Prostate gland (tissue), 2 donors: ENCODE measurements around the gene PALLD. TPM values are rescaled to one million over a fixed set of nuclear protein-coding genes. Genes with fewer than 3 reads are reported as not detected.

Source experiments
- DNase-seq: peaks from one replicate; pipeline ENCODE4 v3.0.0-alpha.2; 2019; ENCODE audit warnings: low spot score
- H3K27ac ChIP-seq, 2 donors: fragments of 200-600 bp; sonication (generic); 2 replicates each; pipeline ENCODE4 v1.5.1; 2017 to 2019
- H3K27me3 ChIP-seq: fragments of 200-600 bp; sonication (generic); replicated peaks from 2 replicates; pipeline ENCODE4 v1.5.1; 2019; ENCODE audit not compliant: insufficient read depth
- H3K36me3 ChIP-seq, 2 donors: fragments of 200-600 bp; sonication (generic); 1 replicate in 1 of 2; 2 replicates in 1 of 2; pipeline versions ENCODE4 v1.5.1 to v1.8.1; 2017 to 2019
- H3K4me1 ChIP-seq: fragments of 200-600 bp; sonication (generic); replicated peaks from 2 replicates; pipeline ENCODE4 v1.5.1; 2019
- H3K4me3 ChIP-seq, 2 donors: fragments of 200-600 bp; sonication (generic); 2 replicates each; pipeline ENCODE4 v1.5.1; 2017 to 2019
- H3K9me3 ChIP-seq: fragments of 200-600 bp; sonication (generic); 2 replicates; pipeline ENCODE4 v1.5.1; 2017
- POLR2A ChIP-seq: fragments of 450-650 bp; IDR thresholded peaks from one replicate; pipeline ENCODE4 v1.6.1; 2016; ENCODE audit warnings: antibody characterized with exemption, mild to moderate bottlenecking
- POLR2AphosphoS5 ChIP-seq: sonication (generic); formaldehyde crosslinking; IDR thresholded peaks from one replicate; pipeline ENCODE4 v1.6.1; 2017; ENCODE audit warnings: antibody characterized with exemption
- WGBS: methylation state at CpG from one replicate; pipeline ENCODE4 v1.1.5; 2018; 5-methylcytosine and 5-hydroxymethylcytosine counted together
- intact Hi-C: fragments of 100-400 bp; cut with DNase I; formaldehyde crosslinking; loops from one replicate; pipeline ENCODE4 v1.14.2; 2022
- total RNA-seq, 2 donors: library from RNA; depleted of rRNA; stranded (reverse); fragments of >200 nt; gene quantifications; one replicate each; pipeline ENCODE4 v1.1.0, GENCODE V29; 2016
- TF ChIP-seq, protein P1 (sequence below), 4 experiments: fragments of 200-600 bp in 2 of 4; fragments of 450-650 bp in 2 of 4; sonication (generic) in 2 of 4; IDR thresholded peaks; 1 replicate in 3 of 4; 2 replicates in 1 of 4; pipeline ENCODE4 v1.5.1; 2016 to 2019; ENCODE audit warnings: antibody characterized with exemption in 4 of 4, mild to moderate bottlenecking in 2 of 4, moderate library complexity in 2 of 4

The PALLD gene
- total RNA-seq, 2 donors from 2014 or later, result 252 TPM

DNA sequence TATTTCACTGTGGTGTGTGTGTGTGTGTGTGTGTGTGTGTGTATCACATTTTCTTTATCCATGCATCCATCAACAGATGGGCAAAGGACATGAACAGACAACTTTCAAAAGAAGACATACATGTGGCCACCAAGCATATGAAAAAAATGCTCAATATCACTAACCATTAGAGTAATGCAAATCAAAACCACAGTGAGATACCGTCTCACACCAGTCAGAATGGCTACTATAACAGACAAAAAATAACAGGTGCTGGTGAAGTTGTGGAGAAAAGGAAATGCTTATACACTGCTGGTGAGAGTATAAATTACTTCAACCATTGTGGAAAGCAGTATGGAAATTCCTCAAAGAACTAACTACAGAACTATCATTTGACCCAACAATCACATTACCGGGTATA is 83.4 kb downstream of the PALLD start:
- Histone ChIP-seq H3K9me3 (no peaks in the 10 kb centered on the region), H3K27ac (no peak overlapping the region), H3K4me3 (no peak overlapping the region), H3K27me3 (no peaks in the 10 kb centered on the region), H3K36me3 (no peaks in the 10 kb centered on the region), H3K4me1 (no peaks in the 10 kb centered on the region)
- intact Hi-C loops, result loop anchor here (10.0 kb wide), 1 partner anchor 425 kb away; no protein-coding TSS in a partner anchor
- 95% methylated on average over 2 of the region's 2 CpGs for WGBS
- no peak for DNase-seq
- TF ChIP-seq, protein P1, sequence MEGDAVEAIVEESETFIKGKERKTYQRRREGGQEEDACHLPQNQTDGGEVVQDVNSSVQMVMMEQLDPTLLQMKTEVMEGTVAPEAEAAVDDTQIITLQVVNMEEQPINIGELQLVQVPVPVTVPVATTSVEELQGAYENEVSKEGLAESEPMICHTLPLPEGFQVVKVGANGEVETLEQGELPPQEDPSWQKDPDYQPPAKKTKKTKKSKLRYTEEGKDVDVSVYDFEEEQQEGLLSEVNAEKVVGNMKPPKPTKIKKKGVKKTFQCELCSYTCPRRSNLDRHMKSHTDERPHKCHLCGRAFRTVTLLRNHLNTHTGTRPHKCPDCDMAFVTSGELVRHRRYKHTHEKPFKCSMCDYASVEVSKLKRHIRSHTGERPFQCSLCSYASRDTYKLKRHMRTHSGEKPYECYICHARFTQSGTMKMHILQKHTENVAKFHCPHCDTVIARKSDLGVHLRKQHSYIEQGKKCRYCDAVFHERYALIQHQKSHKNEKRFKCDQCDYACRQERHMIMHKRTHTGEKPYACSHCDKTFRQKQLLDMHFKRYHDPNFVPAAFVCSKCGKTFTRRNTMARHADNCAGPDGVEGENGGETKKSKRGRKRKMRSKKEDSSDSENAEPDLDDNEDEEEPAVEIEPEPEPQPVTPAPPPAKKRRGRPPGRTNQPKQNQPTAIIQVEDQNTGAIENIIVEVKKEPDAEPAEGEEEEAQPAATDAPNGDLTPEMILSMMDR (IDR thresholded peaks at IDR 0.05), result no peak

DNA sequence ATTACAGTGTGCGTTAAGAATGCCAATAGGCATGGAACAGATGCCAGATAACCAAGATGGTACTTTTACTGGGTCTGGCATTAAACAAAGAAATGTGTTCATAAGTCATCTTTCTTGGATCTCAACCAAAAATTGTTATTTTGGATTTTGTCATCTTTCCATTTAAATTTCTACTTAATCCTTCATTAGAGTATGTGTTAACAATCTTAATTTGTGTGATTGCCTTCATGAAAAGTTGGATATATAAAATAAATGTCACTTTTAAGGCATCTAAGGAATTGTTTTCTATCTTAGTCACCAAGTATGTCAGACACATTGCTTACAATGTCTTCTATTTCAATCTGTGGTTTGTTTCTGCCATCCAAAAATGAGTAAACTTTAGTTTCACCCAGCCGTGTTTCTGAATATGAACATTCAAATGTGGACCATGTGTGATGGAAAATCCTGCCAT is 87.5 kb downstream of the PALLD start:
- Histone ChIP-seq H3K4me3 (no peak overlapping the region), H3K36me3 (no peaks in the 10 kb centered on the region), H3K27me3 (no peaks in the 10 kb centered on the region), H3K27ac (no peak overlapping the region), H3K4me1 (no peaks in the 10 kb centered on the region), H3K9me3 (no peaks in the 10 kb centered on the region)
- 77% methylated on average over 2 of the region's 2 CpGs for WGBS
- intact Hi-C loops, result loop anchor here (10.0 kb wide), 1 partner anchor 420 kb away; no protein-coding TSS in a partner anchor
- DNase-seq, result no peak
- TF ChIP-seq POLR2A (no peak), POLR2AphosphoS5 (no peak)
- TF ChIP-seq, protein P1 (IDR thresholded peaks at IDR 0.05), result no peak

DNA sequence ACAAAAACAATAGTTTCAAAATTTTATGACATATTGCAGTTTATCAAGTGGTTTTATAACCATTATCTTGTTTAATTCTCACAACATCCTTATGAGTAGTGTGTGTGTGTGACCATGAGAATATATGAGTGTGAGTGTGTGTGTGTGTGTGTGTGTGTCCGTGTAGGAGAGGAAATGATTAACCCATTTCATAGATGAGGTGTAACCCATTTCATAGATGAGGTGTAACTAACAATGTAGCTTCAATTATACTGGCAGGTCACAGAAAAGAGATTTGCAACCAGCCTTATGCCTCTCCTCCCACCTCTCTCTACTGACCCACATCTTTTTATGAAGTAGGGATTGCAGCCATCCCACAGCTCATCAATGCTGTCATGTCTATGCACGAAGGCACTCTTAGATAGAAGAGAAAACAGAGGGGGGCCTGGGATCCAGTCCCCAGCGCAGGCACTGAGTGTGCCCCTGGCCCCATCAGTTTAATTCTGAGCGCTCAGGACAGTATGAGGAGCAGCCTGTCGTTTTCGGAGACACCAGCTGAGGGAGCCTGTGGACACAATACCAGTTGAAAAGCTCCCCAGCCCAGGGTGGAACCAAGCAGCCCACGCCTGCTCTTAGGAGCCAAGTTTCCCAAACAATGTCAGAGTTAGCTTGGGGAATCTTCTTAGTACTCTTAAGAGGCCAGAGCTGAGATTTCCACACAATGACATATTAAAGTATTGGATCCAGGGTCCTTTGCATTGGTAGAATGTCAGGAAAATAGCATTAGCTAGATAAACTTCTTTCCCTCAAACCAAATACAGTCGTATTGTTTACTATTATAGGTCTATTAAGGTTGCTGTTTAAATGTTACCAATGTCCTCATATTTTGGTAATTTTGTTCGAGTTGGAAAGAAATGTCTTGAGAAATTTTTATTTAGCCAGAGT is 88.6 kb downstream of the PALLD start:
- DNase-seq, result peak; percentile 70
- H3K9me3 ChIP-seq, result no peaks in the 10 kb centered on the region
- no peaks in the 10 kb centered on the region for H3K27me3 ChIP-seq
- H3K27ac ChIP-seq, result no peak overlapping the region
- intact Hi-C loops, result loop anchor here (5.0 to 10.0 kb wide), 4 partner anchors 122 to 419 kb away; no protein-coding TSS in a partner anchor
- H3K4me3 ChIP-seq, result no peak overlapping the region
- H3K4me1 ChIP-seq, result no peaks in the 10 kb centered on the region
- TF ChIP-seq, protein P1 (IDR thresholded peaks at IDR 0.05), result peak; percentile 38 to 73 (median 55)
- TF ChIP-seq POLR2A, result no peak
- 19% methylated on average over 9 of the region's 9 CpGs for WGBS
- H3K36me3 ChIP-seq, result no peaks in the 10 kb centered on the region

DNA sequence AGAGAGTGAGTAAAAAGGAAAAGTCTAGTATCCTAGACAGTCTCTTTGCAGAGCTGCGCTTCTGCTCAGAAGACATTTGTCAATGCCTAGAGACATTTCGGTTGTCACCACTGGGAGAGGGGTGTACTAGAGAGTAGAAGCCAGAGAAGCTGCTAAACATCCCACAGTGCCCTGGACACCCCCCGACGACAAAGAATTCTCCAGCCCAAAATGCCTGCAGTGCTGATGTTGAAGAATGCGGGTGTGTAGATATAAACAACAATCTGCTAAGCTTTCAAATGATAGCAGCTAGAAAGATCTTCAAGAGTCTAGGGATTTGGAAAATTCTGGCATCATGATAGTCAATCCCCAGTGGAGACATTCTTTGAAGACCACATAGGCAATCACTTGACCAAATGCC is 90.1 kb downstream of the PALLD start:
- no peak for DNase-seq
- no peak overlapping the region for H3K4me3 ChIP-seq
- no peaks in the 10 kb centered on the region for H3K9me3 ChIP-seq
- WGBS, result 42% methylated on average over 5 of the region's 5 CpGs
- intact Hi-C loops, result loop anchor here (5.0 to 10.0 kb wide), 4 partner anchors 120 to 418 kb away; no protein-coding TSS in a partner anchor
- H3K36me3 ChIP-seq, result no peaks in the 10 kb centered on the region
- no peak overlapping the region for H3K27ac ChIP-seq
- no peak for TF ChIP-seq POLR2AphosphoS5
- TF ChIP-seq POLR2A, result no peak
- TF ChIP-seq, protein P1 (IDR thresholded peaks at IDR 0.05), result no peak
- no peaks in the 10 kb centered on the region for H3K27me3 ChIP-seq
- no peaks in the 10 kb centered on the region for H3K4me1 ChIP-seq
